Mammary epithelial cell (primary cell): ENCODE data around the gene PHRF1.

ENCODE experiments used
- EZH2 ChIP-seq: IDR thresholded peaks from 2 replicates; pipeline ENCODE4 v1.6.1; 2012; ENCODE audit warnings: low read length, inconsistent platforms, borderline replicate concordance
- TF ChIP-seq, protein P1 (sequence below), 2 donors: IDR thresholded peaks in 1 of 2; conservative IDR thresholded peaks in 1 of 2; 2 replicates each; pipeline ENCODE4 v1.5.1; 2011 to 2012; ENCODE audit warnings: inconsistent platforms in 2 of 2, low read length in 2 of 2, mild to moderate bottlenecking in 2 of 2, control low read depth in 1 of 2, low read depth in 1 of 2; ENCODE audit not compliant: insufficient read depth in 1 of 2; ENCODE audit errors: extremely low read depth in 1 of 2

DNA sequence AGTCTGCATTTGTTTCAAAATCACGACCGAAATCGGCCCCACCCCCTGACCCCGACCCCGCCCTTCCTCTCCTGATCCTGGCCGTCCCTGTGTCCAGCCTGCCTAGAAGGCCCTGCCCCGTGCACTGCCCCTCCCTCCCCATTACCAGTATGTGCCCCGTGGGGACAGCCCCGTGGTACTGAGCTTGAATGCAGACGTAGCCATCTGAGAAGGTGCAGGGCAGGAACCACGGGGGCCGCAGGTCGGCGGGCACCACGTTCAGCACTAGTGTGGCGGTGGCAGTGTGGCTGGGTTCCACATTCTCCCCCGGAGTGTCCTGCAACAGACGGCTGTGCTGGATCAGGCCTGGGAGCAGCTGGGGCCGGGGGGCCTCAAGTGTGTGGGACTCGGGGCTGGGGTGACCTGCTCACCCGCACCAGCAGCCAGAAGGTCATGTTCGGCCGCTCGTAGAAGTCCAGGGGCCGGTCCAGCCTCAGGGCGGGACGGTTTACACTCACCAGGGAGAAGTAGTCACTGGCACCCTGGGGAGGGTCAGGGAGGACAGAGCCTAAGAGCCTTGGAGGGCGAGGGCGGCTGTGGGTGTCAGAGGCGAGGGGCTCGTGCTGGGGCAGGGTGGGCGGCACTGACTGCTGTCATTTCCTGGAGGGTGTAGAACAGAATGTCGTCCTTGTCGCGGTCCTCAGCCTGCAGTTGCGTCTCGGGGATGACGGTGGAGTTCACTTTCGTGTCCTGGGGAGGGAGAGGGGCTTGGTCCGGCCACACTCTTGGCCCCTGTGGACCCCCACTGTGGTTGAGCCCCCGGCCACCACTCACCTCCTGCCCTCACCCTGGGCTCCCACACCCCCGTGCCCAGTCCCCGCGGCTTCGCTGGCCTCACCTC is 44.9 kb downstream of the PHRF1 start:
- TF ChIP-seq, protein P1, sequence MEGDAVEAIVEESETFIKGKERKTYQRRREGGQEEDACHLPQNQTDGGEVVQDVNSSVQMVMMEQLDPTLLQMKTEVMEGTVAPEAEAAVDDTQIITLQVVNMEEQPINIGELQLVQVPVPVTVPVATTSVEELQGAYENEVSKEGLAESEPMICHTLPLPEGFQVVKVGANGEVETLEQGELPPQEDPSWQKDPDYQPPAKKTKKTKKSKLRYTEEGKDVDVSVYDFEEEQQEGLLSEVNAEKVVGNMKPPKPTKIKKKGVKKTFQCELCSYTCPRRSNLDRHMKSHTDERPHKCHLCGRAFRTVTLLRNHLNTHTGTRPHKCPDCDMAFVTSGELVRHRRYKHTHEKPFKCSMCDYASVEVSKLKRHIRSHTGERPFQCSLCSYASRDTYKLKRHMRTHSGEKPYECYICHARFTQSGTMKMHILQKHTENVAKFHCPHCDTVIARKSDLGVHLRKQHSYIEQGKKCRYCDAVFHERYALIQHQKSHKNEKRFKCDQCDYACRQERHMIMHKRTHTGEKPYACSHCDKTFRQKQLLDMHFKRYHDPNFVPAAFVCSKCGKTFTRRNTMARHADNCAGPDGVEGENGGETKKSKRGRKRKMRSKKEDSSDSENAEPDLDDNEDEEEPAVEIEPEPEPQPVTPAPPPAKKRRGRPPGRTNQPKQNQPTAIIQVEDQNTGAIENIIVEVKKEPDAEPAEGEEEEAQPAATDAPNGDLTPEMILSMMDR (conservative IDR thresholded peaks at IDR 0.05 in 1 of 2, IDR thresholded peaks at IDR 0.05 in 1 of 2; ENCODE audit: extremely low read depth in 1 of 2, insufficient read depth in 1 of 2, low read depth in 1 of 2, low read length in 2 of 2) = no peak
- TF ChIP-seq EZH2 = no peak
